ENCODE data around the gene DPP9.
A peak's percentile ranks its signal among the peaks of the same experiment; 100 is the strongest.

DPP9 gene

DNA sequence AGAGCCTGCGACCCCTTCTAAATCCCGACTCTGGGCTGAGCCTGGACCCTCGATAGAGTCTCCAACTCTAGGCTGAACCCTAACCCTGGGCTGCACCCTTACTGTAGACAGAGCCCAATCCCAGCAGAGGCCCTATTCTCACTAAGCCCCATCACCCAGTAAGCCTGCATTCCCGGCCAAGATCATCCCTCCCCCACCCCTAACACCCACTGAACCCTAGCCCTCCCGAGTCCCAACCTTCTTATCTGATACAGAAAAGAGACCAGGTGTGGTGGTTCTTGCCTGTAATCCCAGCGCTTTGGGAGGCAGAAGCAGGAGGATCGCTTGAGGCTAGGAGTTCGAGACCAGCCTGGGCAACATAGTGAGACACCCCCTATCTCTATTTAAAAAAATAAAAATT is 86.9 kb downstream of the DPP9 start:
- no peaks in the 10 kb centered on the region for H3K36me3 ChIP-seq (ENCODE audit: control insufficient read depth in 1 of 2, insufficient read depth in 2 of 2, low read length in 2 of 2)
- H3K9ac ChIP-seq (ENCODE audit: low read depth in 1 of 2, low read length in 2 of 2), result peak overlapping the region in 1 of 2 donors; percentile 50
- peaks cover 0 to 2% of the 10 kb centered on the region in 2 donors for H3K27me3 ChIP-seq (ENCODE audit: control insufficient read depth in 1 of 2, insufficient read depth in 2 of 2, low read length in 2 of 2)
- peak overlapping the region in 1 of 2 donors; percentile 21 for H3K4me3 ChIP-seq (ENCODE audit: low read depth in 1 of 2, low read length in 2 of 2)
- no peaks in the 10 kb centered on the region for H3K9me3 ChIP-seq (ENCODE audit: control insufficient read depth in 1 of 2, low read length in 2 of 2)
- H3K4me1 ChIP-seq (ENCODE audit: control insufficient read depth in 1 of 2, insufficient read depth in 2 of 2, low read length in 2 of 2), result peaks cover 7 to 31% of the 10 kb centered on the region in 2 donors
- H3K27ac ChIP-seq (ENCODE audit: low read depth, low read length), result no peak overlapping the region

- Histone ChIP-seq H3K27me3 (ENCODE audit: control insufficient read depth in 1 of 2, insufficient read depth in 2 of 2, low read length in 2 of 2) (peaks cover 0 to 2% of the 10 kb centered on the region in 2 donors), H3K4me1 (ENCODE audit: control insufficient read depth in 1 of 2, insufficient read depth in 2 of 2, low read length in 2 of 2) (peaks cover 7 to 30% of the 10 kb centered on the region in 2 donors), H3K4me3 (ENCODE audit: low read depth in 1 of 2, low read length in 2 of 2) (peak overlapping the region; percentile 69 to 73), H3K27ac (ENCODE audit: low read depth, low read length) (no peak overlapping the region), H3K9me3 (ENCODE audit: control insufficient read depth in 1 of 2, low read length in 2 of 2) (no peaks in the 10 kb centered on the region), H3K36me3 (ENCODE audit: control insufficient read depth in 1 of 2, insufficient read depth in 2 of 2, low read length in 2 of 2) (no peaks in the 10 kb centered on the region), H3K9ac (ENCODE audit: low read depth in 1 of 2, low read length in 2 of 2) (peak overlapping the region; percentile 50 to 69)
Measured at GRCh38 chr19:4636151-4636717, 87.4 kb downstream of the DPP9 start.

DNA sequence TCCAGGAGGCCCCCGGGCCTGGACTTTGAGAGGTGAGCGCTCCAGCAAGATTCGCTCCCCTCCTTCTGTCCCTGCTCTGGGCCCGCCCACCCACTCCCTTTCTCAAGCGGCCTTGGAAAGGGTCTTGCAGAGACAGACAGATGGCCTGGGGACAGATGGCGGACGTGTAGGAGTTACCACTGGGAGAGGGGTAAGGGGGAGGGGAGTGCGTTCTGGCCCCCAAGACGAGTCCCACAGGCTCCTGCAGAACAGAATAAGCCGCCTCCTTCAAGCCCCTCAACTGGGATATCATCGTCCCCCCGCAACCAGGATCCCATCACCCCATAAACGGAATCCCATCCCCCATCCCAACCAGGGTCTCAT is 87.9 kb downstream of the DPP9 start:
- peaks cover 0 to 2% of the 10 kb centered on the region in 2 donors for H3K27me3 ChIP-seq (ENCODE audit: control insufficient read depth in 1 of 2, insufficient read depth in 2 of 2, low read length in 2 of 2)
- no peaks in the 10 kb centered on the region for H3K9me3 ChIP-seq (ENCODE audit: control insufficient read depth in 1 of 2, low read length in 2 of 2)
- H3K27ac ChIP-seq (ENCODE audit: low read depth, low read length), result no peak overlapping the region
- H3K4me3 ChIP-seq (ENCODE audit: low read depth in 1 of 2, low read length in 2 of 2), result peak overlapping the region; percentile 69 to 73
- peaks cover 7 to 25% of the 10 kb centered on the region in 2 donors for H3K4me1 ChIP-seq (ENCODE audit: control insufficient read depth in 1 of 2, insufficient read depth in 2 of 2, low read length in 2 of 2)
- no peaks in the 10 kb centered on the region for H3K36me3 ChIP-seq (ENCODE audit: control insufficient read depth in 1 of 2, insufficient read depth in 2 of 2, low read length in 2 of 2)
- peak overlapping the region; percentile 25 to 50 for H3K9ac ChIP-seq (ENCODE audit: low read depth in 1 of 2, low read length in 2 of 2)

GRCh38 chr19:4633140-4633967 is 90.3 kb downstream of the DPP9 start:
- Histone ChIP-seq H3K9ac (ENCODE audit: low read depth in 1 of 2, low read length in 2 of 2) (no peak overlapping the region), H3K27me3 (ENCODE audit: control insufficient read depth in 1 of 2, insufficient read depth in 2 of 2, low read length in 2 of 2) (peaks cover 0 to 2% of the 10 kb centered on the region in 2 donors), H3K27ac (ENCODE audit: low read depth, low read length) (no peak overlapping the region), H3K4me3 (ENCODE audit: low read depth in 1 of 2, low read length in 2 of 2) (no peak overlapping the region), H3K36me3 (ENCODE audit: control insufficient read depth in 1 of 2, insufficient read depth in 2 of 2, low read length in 2 of 2) (no peaks in the 10 kb centered on the region), H3K4me1 (ENCODE audit: control insufficient read depth in 1 of 2, insufficient read depth in 2 of 2, low read length in 2 of 2) (peaks cover 0 to 7% of the 10 kb centered on the region in 2 donors), H3K9me3 (ENCODE audit: control insufficient read depth in 1 of 2, low read length in 2 of 2) (no peaks in the 10 kb centered on the region)

Measured in duodenal mucosa (tissue), 2 donors.